HG03045 (cell line): ENCODE measurements around the gene PSG2.
"Not testable (repeated sequence)": the region's sequence is repeated elsewhere in the genome, so short reads cannot be mapped to it uniquely, and the experiment has no call there.

ENCODE experiments used
- ATAC-seq: cut with Tn5 transposase; IDR thresholded peaks from one replicate; pipeline ENCODE4 v1.9.1; 2021; ENCODE audit warnings: mild to moderate bottlenecking, moderate library complexity; ENCODE audit not compliant: unreplicated experiment

The PSG2 gene

GRCh38 chr19:43078311-43078710 lies 4.2 kb downstream of the PSG2 start:
- ATAC-seq = no peak

GRCh38 chr19:43077881-43078280 lies 4.6 kb downstream of the PSG2 start:
- ATAC-seq = not testable (repeated sequence)

GRCh38 chr19:43062418-43062817 lies 20.1 kb downstream of the PSG2 start:
- ATAC-seq = not testable (repeated sequence)

- not testable (repeated sequence) for ATAC-seq
Measured at GRCh38 chr19:43061326-43061725, 21.2 kb downstream of the PSG2 start.

- ATAC-seq = not testable (repeated sequence)
Measured at GRCh38 chr19:43060254-43060653, 22.2 kb downstream of the PSG2 start.

- ATAC-seq = not testable (repeated sequence)
Measured at GRCh38 chr19:43059482-43059881, 23.0 kb downstream of the PSG2 start.

- ATAC-seq = not testable (repeated sequence)
Measured at GRCh38 chr19:43058440-43058839, 24.1 kb downstream of the PSG2 start.

GRCh38 chr19:43047966-43048365 lies 34.5 kb downstream of the PSG2 start:
- ATAC-seq = not testable (repeated sequence)

- ATAC-seq = not testable (repeated sequence)
Measured at GRCh38 chr19:43046578-43046977, 35.9 kb downstream of the PSG2 start.

GRCh38 chr19:43043492-43044180 lies 38.9 kb downstream of the PSG2 start:
- ATAC-seq = not testable (repeated sequence)

GRCh38 chr19:43031645-43032044 lies 50.9 kb downstream of the PSG2 start:
- not testable (repeated sequence) for ATAC-seq

GRCh38 chr19:43028866-43029265 lies 53.6 kb downstream of the PSG2 start:
- no peak for ATAC-seq

GRCh38 chr19:43027985-43028384 lies 54.5 kb downstream of the PSG2 start:
- ATAC-seq = not testable (repeated sequence)

GRCh38 chr19:43027061-43027460 lies 55.4 kb downstream of the PSG2 start:
- ATAC-seq = not testable (repeated sequence)

- not testable (repeated sequence) for ATAC-seq
Measured at GRCh38 chr19:43026369-43026768, 56.1 kb downstream of the PSG2 start, which contains the start of gene PSG11. Gene PSG11 (minus strand): TSS chr19:43026469. CDS start chr19:43026372, 97 bp downstream.

GRCh38 chr19:43022098-43022497 lies 60.4 kb downstream of the PSG2 start:
- not testable (repeated sequence) for ATAC-seq

GRCh38 chr19:43021629-43022028 lies 60.9 kb downstream of the PSG2 start:
- not testable (repeated sequence) for ATAC-seq

GRCh38 chr19:43019588-43019987 lies 62.9 kb downstream of the PSG2 start:
- ATAC-seq = not testable (repeated sequence)
